IMR-90 (cell line): Measurements from ENCODE around the gene LYSMD4.

ENCODE experiments used
- CHD1 ChIP-seq: IDR thresholded peaks from 2 replicates; pipeline ENCODE4 v1.6.1; 2012; ENCODE audit warnings: low read depth, low read length, improper control_type of control experiment
- RAD21 ChIP-seq: IDR thresholded peaks from 2 replicates; pipeline ENCODE4 v1.6.1; 2012; ENCODE audit warnings: low read length, improper control_type of control experiment
- TF ChIP-seq, protein P1 (sequence below): conservative IDR thresholded peaks from 2 replicates; pipeline ENCODE4 v1.5.1; 2012; ENCODE audit warnings: mild to moderate bottlenecking, low read depth, low read length, improper control_type of control experiment

GRCh38 chr15:99703603-99704443, 29.4 kb downstream of the LYSMD4 start:
- TF ChIP-seq, protein P1, sequence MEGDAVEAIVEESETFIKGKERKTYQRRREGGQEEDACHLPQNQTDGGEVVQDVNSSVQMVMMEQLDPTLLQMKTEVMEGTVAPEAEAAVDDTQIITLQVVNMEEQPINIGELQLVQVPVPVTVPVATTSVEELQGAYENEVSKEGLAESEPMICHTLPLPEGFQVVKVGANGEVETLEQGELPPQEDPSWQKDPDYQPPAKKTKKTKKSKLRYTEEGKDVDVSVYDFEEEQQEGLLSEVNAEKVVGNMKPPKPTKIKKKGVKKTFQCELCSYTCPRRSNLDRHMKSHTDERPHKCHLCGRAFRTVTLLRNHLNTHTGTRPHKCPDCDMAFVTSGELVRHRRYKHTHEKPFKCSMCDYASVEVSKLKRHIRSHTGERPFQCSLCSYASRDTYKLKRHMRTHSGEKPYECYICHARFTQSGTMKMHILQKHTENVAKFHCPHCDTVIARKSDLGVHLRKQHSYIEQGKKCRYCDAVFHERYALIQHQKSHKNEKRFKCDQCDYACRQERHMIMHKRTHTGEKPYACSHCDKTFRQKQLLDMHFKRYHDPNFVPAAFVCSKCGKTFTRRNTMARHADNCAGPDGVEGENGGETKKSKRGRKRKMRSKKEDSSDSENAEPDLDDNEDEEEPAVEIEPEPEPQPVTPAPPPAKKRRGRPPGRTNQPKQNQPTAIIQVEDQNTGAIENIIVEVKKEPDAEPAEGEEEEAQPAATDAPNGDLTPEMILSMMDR = peak; percentile 73
- TF ChIP-seq CHD1 (no peak), RAD21 (peak; percentile 29)
